Right hindlimb (tissue), 1 donor: ENCODE results near the gene ABCC8.
A peak's percentile ranks its signal among the peaks of the same experiment; 100 is the strongest.

Experiments
- DNase-seq: peaks from one replicate; pipeline ENCODE4 v3.0.0-alpha.2; 2018

The ABCC8 gene

GRCh38 chr11:17401316-17401715, 75.3 kb downstream of the ABCC8 start:
- DNase-seq, result no peak

GRCh38 chr11:17400048-17400775, 76.4 kb downstream of the ABCC8 start:
- no peak for DNase-seq

GRCh38 chr11:17399236-17399635, 77.4 kb downstream of the ABCC8 start:
- no peak for DNase-seq

GRCh38 chr11:17397311-17398002, 79.2 kb downstream of the ABCC8 start:
- DNase-seq, result no peak

GRCh38 chr11:17396598-17397310, 79.9 kb downstream of the ABCC8 start:
- no peak for DNase-seq

- no peak for DNase-seq
Observed at GRCh38 chr11:17395978-17396377, 80.7 kb downstream of the ABCC8 start.

- DNase-seq, result no peak
Observed at GRCh38 chr11:17395554-17395961, 81.1 kb downstream of the ABCC8 start.

- no peak for DNase-seq
Observed at GRCh38 chr11:17394743-17395390, 81.8 kb downstream of the ABCC8 start.

GRCh38 chr11:17393472-17393871, 83.2 kb downstream of the ABCC8 start:
- DNase-seq, result no peak

GRCh38 chr11:17392872-17393271, 83.8 kb downstream of the ABCC8 start:
- DNase-seq, result no peak

GRCh38 chr11:17391493-17392355, 84.9 kb downstream of the ABCC8 start:
- DNase-seq, result no peak

- no peak for DNase-seq
Observed at GRCh38 chr11:17389957-17390649, 86.5 kb downstream of the ABCC8 start.

- DNase-seq, result peak; percentile 62
Observed at GRCh38 chr11:17389211-17389956, 87.3 kb downstream of the ABCC8 start.

- DNase-seq, result no peak
Observed at GRCh38 chr11:17388609-17389210, 87.9 kb downstream of the ABCC8 start, which contains the start of gene KCNJ11. KCNJ11 (minus strand) TSS chr11:17388659; CDS start chr11:17388091, 568 bp downstream.

- no peak for DNase-seq
Observed at GRCh38 chr11:17387811-17388210, 88.8 kb downstream of the ABCC8 start.

GRCh38 chr11:17387254-17387653, 89.4 kb downstream of the ABCC8 start:
- no peak for DNase-seq

- peak; percentile 58 for DNase-seq
Observed at GRCh38 chr11:17386331-17387084, 90.1 kb downstream of the ABCC8 start.

- no peak for DNase-seq
Observed at GRCh38 chr11:17385926-17386325, 90.7 kb downstream of the ABCC8 start.

- DNase-seq, result no peak
Observed at GRCh38 chr11:17385492-17385891, 91.2 kb downstream of the ABCC8 start.
